Adrenal gland (tissue), 12 donors: ENCODE results near the gene SPPL2C. TPM values are rescaled to one million over a fixed set of nuclear protein-coding genes. Genes with fewer than 3 reads are reported as not detected.
"Not testable (repeated sequence)": the region's sequence is repeated elsewhere in the genome, so short reads cannot be mapped to it uniquely, and the experiment has no call there.

ENCODE experiments used
- DNase-seq, 7 donors: peaks; one replicate each; pipeline ENCODE4 v3.0.0-alpha.2; 2019 to 2020
- H3K27ac ChIP-seq, 5 donors: fragments of 200-600 bp; sonication (generic) in 4 of 5; 1 replicate in 3 of 5; 2 replicates in 2 of 5; pipeline versions ENCODE4 v1.5.1 to v1.8.0; 2016 to 2020; ENCODE audit warnings: mild to moderate bottlenecking in 1 of 5
- H3K27me3 ChIP-seq: fragments of 200-600 bp; 2 replicates; pipeline ENCODE4 v1.8.0; 2021
- H3K36me3 ChIP-seq, 2 donors: fragments of 200-600 bp; replicated peaks in 1 of 2; 1 replicate in 1 of 2; 2 replicates in 1 of 2; pipeline versions ENCODE4 v1.5.1 to v1.8.0; 2018 to 2022
- H3K4me1 ChIP-seq, 2 donors: fragments of 200-600 bp; replicated peaks in 1 of 2; 1 replicate in 1 of 2; 2 replicates in 1 of 2; pipeline versions ENCODE4 v1.5.1 to v1.8.0; 2018 to 2021
- H3K4me3 ChIP-seq, 4 donors: fragments of 200-600 bp; sonication (generic) in 3 of 4; one replicate each; pipeline ENCODE4 v1.5.1; 2016 to 2018
- H3K9me3 ChIP-seq, 3 donors: fragments of 200-600 bp; sonication (generic) in 1 of 3; replicated peaks in 1 of 3; 1 replicate in 2 of 3; 2 replicates in 1 of 3; pipeline versions ENCODE4 v1.5.1 to v1.8.0; 2016 to 2021
- POLR2A ChIP-seq, 2 donors: fragments of 450-650 bp; IDR thresholded peaks; one replicate each; pipeline ENCODE4 v1.6.1; 2017; ENCODE audit warnings: antibody characterized with exemption in 2 of 2, mild to moderate bottlenecking in 2 of 2, moderate library complexity in 1 of 2
- WGBS, 4 donors: extraction: QIAGEN DNeasy Blood & Tissue Kit in 2 of 4; methylation state at CpG; one replicate each; pipeline versions ENCODE4 v1.1.5 to v1.1.7; 2013 to 2017; 5-methylcytosine and 5-hydroxymethylcytosine counted together
- intact Hi-C, 2 donors: fragments of 100-400 bp; cut with DNase I; formaldehyde crosslinking; loops; one replicate each; pipeline versions ENCODE4 v1.14.1 to v1.15.0; 2022 to 2023
- polyA plus RNA-seq, 3 donors: library from polyadenylated mRNA; stranded (reverse); fragments of 200-250 nt in 2 of 3; fragments of 350-450 nt in 1 of 3; fragmentation: Illumina TruSeq in 1 of 3; extraction: RNeasy Lipid Tissue Mini Kit (QIAGEN cat#74804) in 1 of 3; gene quantifications; one replicate each; pipeline ENCODE4 v1.2.3, GENCODE V29; 2013 to 2014
- total RNA-seq, 9 donors: library from RNA; depleted of rRNA in 4 of 9; stranded (reverse); fragments of >200 nt in 4 of 9; fragments of 120-200 nt in 1 of 9; fragmentation: NEBNext Ultra II Directional in 1 of 9; extraction: Animal tissue kit (Norgen Biotek cat#: 25700) in 1 of 9; gene quantifications; one replicate each; pipeline versions ENCODE4 v1.1.0 to v1.2.4, GENCODE V29; 2013 to 2023
- TF ChIP-seq, protein P1 (sequence below), 6 experiments: fragments of 450-650 bp in 4 of 6; fragments of 200-600 bp in 2 of 6; sonication (generic) in 1 of 6; IDR thresholded peaks; 1 replicate in 5 of 6; 2 replicates in 1 of 6; pipeline versions ENCODE4 v1.5.1 to v1.8.0; 2016 to 2021; ENCODE audit warnings: antibody characterized with exemption in 6 of 6, mild to moderate bottlenecking in 2 of 6, moderate library complexity in 1 of 6
- donor health status: healthy with polysubstance abuse.
- donor health status: Bipolar disorder and iron deficiency.
- donor health status: DM: yes; HTN: yes; CAD: no.
- donor health status: DM: no; HTN: no; CAD: no.
- donor health status: DM: no; HTN: no; CAD: no.
- donor health status: DM: yes; HTN: yes; CAD: no.

SPPL2C gene
- total and polyA plus RNA-seq, 12 donors, result not detected

DNA sequence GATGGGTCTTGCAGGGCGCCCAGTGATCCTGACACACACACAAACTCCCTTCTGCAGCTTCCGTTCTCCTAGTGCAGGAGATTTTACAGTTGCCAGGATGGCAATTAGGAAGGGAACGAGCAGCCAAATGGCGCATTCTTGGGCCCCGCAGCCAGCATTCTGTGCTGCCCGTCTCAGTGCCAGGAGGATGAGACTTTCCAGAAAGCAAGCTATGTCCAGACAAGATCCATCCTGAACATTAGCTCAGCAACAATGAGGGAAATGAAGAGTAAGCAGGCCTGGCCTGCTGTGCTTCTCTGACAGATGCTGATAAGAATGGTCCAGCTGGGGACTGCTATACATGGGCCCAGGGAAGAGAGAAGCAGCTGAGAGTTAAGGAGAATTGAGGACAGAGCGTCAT is 16.5 kb downstream of the SPPL2C start:
- no peak overlapping the region for H3K27ac ChIP-seq

DNA sequence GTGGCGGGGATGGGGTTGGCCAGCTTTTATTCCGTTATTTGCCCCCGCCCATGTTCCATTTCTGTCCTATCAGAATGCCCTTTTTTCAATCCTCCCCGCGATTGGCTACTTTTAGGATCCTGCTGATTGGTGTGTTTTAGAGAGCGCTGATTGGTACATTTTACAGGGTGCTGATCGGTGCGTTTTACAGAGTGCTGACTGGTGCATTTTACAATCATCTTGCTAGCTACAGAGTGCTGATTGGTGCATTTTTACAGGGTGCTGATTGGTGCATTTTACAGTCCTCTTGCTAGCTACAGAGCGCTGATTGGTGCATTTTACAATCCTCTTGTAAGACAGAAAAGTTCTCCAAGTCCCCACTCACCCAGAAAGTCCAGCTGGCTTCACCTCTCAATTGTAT is 17.4 kb downstream of the SPPL2C start:
- DNase-seq, intact Hi-C loops, H3K36me3 ChIP-seq, H3K4me3 ChIP-seq, H3K4me1 ChIP-seq, H3K9me3 ChIP-seq, H3K27ac ChIP-seq: not testable (repeated sequence)
- WGBS, 4 donors, result 76 to 86% (median 81%) methylated on average over 7 to 9 of the region's 9 CpGs
- peaks cover 11% of the 10 kb centered on the region for H3K27me3 ChIP-seq

More for the DNA sequence above, 16.5 kb downstream of the SPPL2C start:
- DNase-seq, result peak in 1 of 7 donors; percentile 58
- WGBS, 4 donors, result 67 to 77% (median 71%) methylated on average over 7 of the region's 7 CpGs
- H3K27me3 ChIP-seq, result peaks cover 11% of the 10 kb centered on the region
- H3K4me3 ChIP-seq, result no peak overlapping the region
- H3K9me3 ChIP-seq, result no peaks in the 10 kb centered on the region
- intact Hi-C loops, result no loop called here
- no peaks in the 10 kb centered on the region for H3K4me1 ChIP-seq
- TF ChIP-seq POLR2A (IDR thresholded peaks at IDR 0.05), result no peak
- TF ChIP-seq, protein P1, sequence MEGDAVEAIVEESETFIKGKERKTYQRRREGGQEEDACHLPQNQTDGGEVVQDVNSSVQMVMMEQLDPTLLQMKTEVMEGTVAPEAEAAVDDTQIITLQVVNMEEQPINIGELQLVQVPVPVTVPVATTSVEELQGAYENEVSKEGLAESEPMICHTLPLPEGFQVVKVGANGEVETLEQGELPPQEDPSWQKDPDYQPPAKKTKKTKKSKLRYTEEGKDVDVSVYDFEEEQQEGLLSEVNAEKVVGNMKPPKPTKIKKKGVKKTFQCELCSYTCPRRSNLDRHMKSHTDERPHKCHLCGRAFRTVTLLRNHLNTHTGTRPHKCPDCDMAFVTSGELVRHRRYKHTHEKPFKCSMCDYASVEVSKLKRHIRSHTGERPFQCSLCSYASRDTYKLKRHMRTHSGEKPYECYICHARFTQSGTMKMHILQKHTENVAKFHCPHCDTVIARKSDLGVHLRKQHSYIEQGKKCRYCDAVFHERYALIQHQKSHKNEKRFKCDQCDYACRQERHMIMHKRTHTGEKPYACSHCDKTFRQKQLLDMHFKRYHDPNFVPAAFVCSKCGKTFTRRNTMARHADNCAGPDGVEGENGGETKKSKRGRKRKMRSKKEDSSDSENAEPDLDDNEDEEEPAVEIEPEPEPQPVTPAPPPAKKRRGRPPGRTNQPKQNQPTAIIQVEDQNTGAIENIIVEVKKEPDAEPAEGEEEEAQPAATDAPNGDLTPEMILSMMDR (IDR thresholded peaks at IDR 0.05), result no peak
- no peaks in the 10 kb centered on the region for H3K36me3 ChIP-seq

DNA sequence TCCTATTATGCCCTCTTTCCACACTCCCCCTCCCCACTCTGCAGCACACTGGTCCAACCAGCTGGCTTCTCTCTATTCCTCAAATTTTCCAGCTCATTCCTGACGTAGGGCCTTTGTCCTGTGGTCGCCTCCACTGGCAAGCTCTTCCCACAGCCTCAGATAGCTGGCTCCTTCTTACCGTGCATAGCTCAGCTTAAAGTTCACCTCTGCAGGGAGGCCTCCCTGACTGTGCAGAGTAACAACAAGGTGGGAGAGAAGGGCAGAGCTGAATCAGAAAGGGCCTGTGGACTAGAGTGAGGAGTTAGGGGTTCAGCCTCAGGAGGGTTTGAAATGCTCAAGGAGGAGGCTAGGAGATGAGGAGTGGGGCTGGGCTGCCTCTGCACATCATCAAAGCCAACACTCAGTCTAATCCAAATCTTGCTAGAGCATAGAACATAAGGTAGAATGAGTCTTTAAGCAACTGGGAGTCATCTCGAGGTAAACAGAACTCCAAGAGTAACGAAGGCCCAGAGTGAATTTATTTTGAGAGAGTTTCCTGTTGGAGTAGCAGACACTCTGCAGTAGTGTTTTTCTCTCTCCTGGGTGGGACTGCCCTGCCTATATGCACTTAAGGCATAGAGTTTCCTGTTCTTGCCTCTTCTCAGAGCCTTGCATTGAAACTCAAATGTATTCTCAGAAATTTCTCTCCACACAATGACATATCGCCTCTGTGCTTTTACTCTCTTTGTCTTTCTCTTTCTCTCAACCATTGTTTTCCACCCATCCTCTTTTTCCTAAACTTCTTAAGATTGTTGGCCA is 19.4 kb downstream of the SPPL2C start:
- Histone ChIP-seq H3K36me3 (no peaks in the 10 kb centered on the region), H3K27me3 (peaks cover 11% of the 10 kb centered on the region), H3K27ac (no peak overlapping the region), H3K4me3 (no peak overlapping the region), H3K9me3 (no peaks in the 10 kb centered on the region), H3K4me1 (no peaks in the 10 kb centered on the region)
- TF ChIP-seq, protein P1 (IDR thresholded peaks at IDR 0.05), result no peak
- no peak for TF ChIP-seq POLR2A (IDR thresholded peaks at IDR 0.05)
- intact Hi-C loops, result no loop called here
- 44 to 61% (median 54%) methylated on average over 6 of the region's 6 CpGs for WGBS, 4 donors
- DNase-seq, result no peak

DNA sequence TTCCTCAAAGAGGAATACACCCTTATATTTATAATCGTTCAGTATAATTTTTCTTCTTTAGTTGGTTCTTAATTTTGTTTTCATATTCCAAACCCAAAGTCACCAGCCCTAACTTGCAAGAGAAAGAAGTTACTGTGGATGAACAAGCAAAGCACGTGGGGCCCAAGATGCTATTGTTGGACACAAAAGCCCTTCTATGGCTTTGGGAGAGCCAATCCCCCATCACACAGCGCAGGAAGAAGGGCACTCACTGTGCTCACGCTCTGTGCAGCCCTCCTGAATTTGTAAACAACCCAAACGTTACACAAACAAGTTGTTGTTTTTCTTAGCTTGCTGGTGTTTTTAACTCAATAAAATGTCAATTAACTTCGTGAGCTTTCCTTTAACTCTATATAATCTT is 22.5 kb downstream of the SPPL2C start:
- no peak overlapping the region for H3K27ac ChIP-seq
- no peaks in the 10 kb centered on the region for H3K4me1 ChIP-seq
- H3K9me3 ChIP-seq, result no peaks in the 10 kb centered on the region
- H3K36me3 ChIP-seq, result no peaks in the 10 kb centered on the region
- intact Hi-C loops, result no loop called here
- peaks cover 11% of the 10 kb centered on the region for H3K27me3 ChIP-seq
- 70 to 82% (median 78%) methylated on average over 6 of the region's 6 CpGs for WGBS, 4 donors
- no peak overlapping the region for H3K4me3 ChIP-seq
- TF ChIP-seq POLR2A (IDR thresholded peaks at IDR 0.05), result no peak
- TF ChIP-seq, protein P1 (IDR thresholded peaks at IDR 0.05), result no peak
- no peak for DNase-seq

DNA sequence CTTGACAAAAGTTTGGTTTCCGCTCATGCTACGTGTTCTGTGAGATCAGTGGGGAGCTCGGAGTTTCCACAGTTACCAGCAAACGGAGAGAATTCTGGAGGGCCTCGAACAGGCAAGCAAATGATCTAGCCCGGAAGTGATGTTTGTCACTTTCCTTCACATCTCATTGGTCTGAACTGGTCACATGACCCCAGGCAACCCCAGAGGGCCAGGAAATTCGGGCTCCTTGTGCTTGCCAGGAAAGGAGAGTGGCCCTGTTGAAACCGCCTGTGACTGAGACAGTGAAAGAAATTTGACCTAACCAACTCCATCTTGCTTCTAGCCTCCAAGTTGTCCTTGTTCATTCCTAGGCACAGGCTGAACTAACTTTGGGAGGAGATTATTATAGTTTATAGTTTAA is 23.0 kb downstream of the SPPL2C start:
- Histone ChIP-seq H3K4me1 (no peaks in the 10 kb centered on the region), H3K9me3 (no peaks in the 10 kb centered on the region), H3K27ac (no peak overlapping the region), H3K4me3 (no peak overlapping the region), H3K27me3 (peaks cover 11% of the 10 kb centered on the region), H3K36me3 (no peaks in the 10 kb centered on the region)
- TF ChIP-seq POLR2A (IDR thresholded peaks at IDR 0.05), result no peak
- TF ChIP-seq, protein P1 (IDR thresholded peaks at IDR 0.05), result no peak
- DNase-seq, result no peak
- 62 to 83% (median 63%) methylated on average over 8 of the region's 8 CpGs for WGBS, 4 donors
- intact Hi-C loops, result no loop called here
